Kidney epithelial cell (primary cell): Measurements from ENCODE around the gene TBC1D14. TPM values are rescaled to one million over a fixed set of nuclear protein-coding genes. Genes with fewer than 3 reads are reported as not detected.

Experiments
- DNase-seq: peaks from one replicate; pipeline ENCODE4 v3.0.0-alpha.2; 2010; ENCODE audit warnings: low read depth
- H3K27me3 ChIP-seq: 2 replicates; pipeline ENCODE4 v1.6.0; 2011; ENCODE audit warnings: low read length; ENCODE audit not compliant: control insufficient read depth, insufficient read depth
- H3K36me3 ChIP-seq: 2 replicates; pipeline ENCODE4 v1.5.1; 2011; ENCODE audit warnings: low read length; ENCODE audit not compliant: control insufficient read depth, insufficient read depth
- H3K4me3 ChIP-seq: 2 replicates; pipeline ENCODE4 v1.5.1; 2011; ENCODE audit warnings: low read depth, mild to moderate bottlenecking, control low read depth, low read length
- total RNA-seq: library from RNA; depleted of rRNA; stranded (reverse); fragments of >200 nt; gene quantifications from 2 replicates; pipeline ENCODE4 v1.2.3, GENCODE V29; 2015
- TF ChIP-seq, protein P1 (sequence below): IDR thresholded peaks from 2 replicates; pipeline ENCODE4 v1.5.1; 2011; ENCODE audit warnings: mild to moderate bottlenecking, moderate library complexity, low read length, control low read depth, inconsistent platforms; ENCODE audit not compliant: insufficient read depth, poor library complexity, severe bottlenecking

TBC1D14 gene
- total RNA-seq, 1 donor from 2014 or later = 52.8 TPM

DNA sequence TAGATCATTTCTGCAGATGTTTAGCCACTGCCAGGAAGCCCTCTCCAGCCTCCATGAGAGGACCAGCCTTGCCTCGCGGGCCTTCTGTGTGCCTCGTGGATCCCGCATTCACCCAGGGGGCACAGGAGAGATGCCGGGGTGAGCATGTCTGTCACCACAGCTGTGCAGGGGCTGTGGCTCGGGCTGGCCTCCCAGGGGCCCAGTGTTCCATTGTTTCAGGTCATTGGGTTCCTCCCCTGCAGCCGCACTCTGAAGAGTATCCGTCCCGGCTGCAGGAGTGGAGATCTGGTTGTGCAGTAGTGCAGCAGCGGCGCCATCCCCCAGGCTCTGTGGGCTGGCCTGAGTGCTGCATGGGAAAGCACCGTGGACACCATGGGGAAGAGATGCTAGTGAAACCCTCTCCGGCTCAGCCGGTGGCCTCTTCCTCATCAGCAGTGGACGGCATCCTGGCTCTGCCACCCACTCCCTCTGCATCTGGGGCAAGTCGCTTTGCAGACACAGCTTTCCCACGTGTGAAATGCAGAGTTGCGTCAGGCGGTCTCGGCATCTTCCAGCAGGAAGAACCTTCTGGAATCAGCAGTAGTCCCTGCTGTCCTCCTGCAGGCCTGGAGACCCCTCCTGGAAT is 29.1 kb downstream of the TBC1D14 start:
- H3K27me3 ChIP-seq = no peaks in the 10 kb centered on the region
- DNase-seq = no peak
- H3K4me3 ChIP-seq = no peak overlapping the region
- TF ChIP-seq, protein P1, sequence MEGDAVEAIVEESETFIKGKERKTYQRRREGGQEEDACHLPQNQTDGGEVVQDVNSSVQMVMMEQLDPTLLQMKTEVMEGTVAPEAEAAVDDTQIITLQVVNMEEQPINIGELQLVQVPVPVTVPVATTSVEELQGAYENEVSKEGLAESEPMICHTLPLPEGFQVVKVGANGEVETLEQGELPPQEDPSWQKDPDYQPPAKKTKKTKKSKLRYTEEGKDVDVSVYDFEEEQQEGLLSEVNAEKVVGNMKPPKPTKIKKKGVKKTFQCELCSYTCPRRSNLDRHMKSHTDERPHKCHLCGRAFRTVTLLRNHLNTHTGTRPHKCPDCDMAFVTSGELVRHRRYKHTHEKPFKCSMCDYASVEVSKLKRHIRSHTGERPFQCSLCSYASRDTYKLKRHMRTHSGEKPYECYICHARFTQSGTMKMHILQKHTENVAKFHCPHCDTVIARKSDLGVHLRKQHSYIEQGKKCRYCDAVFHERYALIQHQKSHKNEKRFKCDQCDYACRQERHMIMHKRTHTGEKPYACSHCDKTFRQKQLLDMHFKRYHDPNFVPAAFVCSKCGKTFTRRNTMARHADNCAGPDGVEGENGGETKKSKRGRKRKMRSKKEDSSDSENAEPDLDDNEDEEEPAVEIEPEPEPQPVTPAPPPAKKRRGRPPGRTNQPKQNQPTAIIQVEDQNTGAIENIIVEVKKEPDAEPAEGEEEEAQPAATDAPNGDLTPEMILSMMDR = no peak
- H3K36me3 ChIP-seq = no peaks in the 10 kb centered on the region

DNA sequence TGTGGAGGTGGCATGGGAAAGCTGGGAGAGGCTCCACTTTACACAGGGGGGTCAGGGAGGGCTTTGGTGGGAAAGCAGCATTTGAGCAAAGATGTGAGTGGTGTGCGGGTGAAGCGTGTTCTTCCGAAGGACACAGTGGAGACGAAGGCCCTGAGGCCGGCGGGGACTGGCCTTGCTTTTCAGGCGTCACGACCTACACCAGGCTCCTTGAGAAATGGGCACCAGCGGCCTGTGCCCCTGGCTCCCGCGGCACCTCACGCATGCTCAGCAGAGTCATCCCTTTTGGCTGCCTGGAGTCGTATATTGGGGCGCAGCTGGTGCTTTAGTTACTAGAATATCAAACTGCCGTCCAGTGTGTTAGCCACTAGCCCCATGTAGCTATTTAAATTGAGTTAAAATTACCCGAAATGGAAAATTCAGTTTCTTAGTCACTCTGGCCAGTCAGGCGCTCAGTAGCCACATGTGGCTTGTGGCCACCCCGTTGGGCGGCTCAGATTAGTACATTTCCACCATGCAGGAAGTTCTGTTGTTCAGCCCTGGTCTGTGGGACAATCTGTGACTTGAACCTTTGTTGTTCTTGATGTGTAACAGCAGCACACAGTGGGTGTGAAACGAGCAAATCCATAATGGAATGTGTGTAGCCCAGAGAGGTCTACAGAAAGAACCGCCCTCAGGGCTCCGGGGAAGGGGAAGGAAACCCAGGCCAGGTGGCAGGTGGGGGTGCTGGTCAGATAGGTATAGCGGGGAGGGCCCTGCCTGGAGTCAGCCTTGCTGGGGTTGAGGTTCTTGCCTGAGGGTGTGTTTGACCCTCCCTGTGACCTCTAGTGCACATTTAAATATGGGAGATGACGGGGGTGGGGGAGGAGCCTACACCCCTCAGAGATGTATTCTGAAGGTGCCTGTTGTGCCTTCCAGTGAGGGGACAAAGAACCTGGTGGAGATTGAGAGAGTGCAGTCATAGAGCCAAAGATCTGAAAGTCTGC is 30.4 kb downstream of the TBC1D14 start:
- DNase-seq = no peak
- Histone ChIP-seq H3K36me3 (no peaks in the 10 kb centered on the region), H3K27me3 (no peaks in the 10 kb centered on the region), H3K4me3 (no peak overlapping the region)
- TF ChIP-seq, protein P1 = no peak

DNA sequence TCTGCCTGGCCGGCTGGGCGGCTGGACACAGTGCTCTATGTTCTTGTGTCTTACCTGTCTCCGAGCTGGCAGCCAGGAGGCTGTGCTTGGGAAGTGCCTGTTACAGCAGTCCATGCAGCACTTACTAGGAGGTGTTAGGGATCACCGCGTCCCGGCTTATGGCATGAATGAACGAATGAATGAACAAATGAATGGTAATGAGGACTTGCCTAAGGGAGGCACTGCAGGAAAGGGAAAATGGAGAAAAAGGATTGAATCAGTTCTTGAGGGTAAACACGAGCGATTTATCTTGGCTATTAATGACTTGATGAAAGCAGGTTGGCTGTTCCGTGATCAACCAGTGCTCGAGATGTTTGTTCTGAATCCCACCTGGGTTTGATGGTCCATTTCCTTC is 31.1 kb downstream of the TBC1D14 start:
- Histone ChIP-seq H3K27me3 (no peaks in the 10 kb centered on the region), H3K36me3 (no peaks in the 10 kb centered on the region), H3K4me3 (no peak overlapping the region)
- TF ChIP-seq, protein P1 = no peak
- DNase-seq = no peak

DNA sequence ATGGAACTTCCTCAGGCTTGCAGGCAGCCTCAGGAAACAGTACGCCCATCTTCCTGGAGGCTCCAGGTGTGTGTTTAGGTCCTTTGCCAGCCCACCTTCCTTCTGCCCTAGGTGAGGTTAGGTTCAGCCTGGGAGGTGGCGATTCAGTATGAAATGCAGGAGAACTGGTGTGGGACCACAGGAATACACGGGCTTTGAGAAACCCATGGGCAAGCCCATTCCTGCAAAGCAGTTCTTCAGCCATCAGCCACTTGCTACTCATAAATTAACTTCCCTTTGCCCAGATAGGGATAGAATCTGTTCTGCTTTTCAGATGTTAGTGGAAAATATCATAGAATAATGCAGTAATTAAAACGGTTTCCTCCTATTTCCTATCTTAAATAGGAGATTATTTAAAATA is 32.2 kb downstream of the TBC1D14 start:
- Histone ChIP-seq H3K4me3 (no peak overlapping the region), H3K36me3 (no peaks in the 10 kb centered on the region), H3K27me3 (no peaks in the 10 kb centered on the region)
- TF ChIP-seq, protein P1 = no peak
- DNase-seq = no peak

DNA sequence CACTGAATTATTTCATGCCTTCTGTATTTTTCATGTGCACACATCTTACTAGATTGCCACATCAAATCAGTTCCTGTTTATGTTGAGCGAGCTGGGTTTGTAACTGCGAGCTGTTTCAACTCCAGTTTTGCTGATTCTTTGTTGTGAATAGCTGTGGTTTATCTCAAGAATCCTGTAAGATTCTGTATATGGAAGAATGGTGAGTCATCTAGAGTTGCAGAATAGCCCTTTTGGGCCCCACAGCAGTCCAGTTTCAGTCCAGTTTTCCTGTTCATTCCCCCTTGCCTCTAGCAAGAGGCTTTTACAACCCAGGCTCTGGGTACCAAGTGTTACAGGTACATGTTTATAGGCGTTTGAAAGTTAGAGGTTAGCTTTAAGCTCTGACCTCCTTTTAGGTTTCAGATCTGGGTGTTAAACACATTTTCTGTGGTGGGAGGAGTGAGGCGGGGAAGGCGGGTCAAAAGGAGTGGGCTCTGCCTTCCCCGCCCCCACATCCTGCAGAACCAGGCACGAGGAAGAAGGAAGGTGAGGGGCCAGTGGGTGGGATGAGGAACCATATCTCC is 32.7 kb downstream of the TBC1D14 start:
- DNase-seq = peak; percentile 89
- Histone ChIP-seq H3K4me3 (no peak overlapping the region), H3K27me3 (no peaks in the 10 kb centered on the region), H3K36me3 (no peaks in the 10 kb centered on the region)
- TF ChIP-seq, protein P1 = no peak
